GM20000 (cell line): ENCODE measurements around the gene COX6B2.

Source experiments
- DNase-seq: peaks from one replicate; pipeline ENCODE4 v3.0.0; 2012; ENCODE audit warnings: low spot score
- CTCF ChIP-seq: IDR thresholded peaks from 2 replicates; pipeline ENCODE4 v1.5.1; 2012; ENCODE audit warnings: mild to moderate bottlenecking, control low read depth; ENCODE audit errors: extremely low read depth, missing control alignments

The COX6B2 gene

GRCh38 chr19:55362990-55363716 is 8.6 kb upstream of the COX6B2 start, which contains the start of gene GARIN5B:
Gene GARIN5B (minus strand): TSS chr19:55363260. CDS start chr19:55363066, 194 bp downstream.
- no peak for TF ChIP-seq CTCF
- DNase-seq = no peak

- TF ChIP-seq CTCF = no peak
- no peak for DNase-seq
Observed at GRCh38 chr19:55362174-55362989, 7.9 kb upstream of the COX6B2 start.

GRCh38 chr19:55360902-55361301 is 6.4 kb upstream of the COX6B2 start:
- DNase-seq = no peak
- TF ChIP-seq CTCF = no peak

- DNase-seq = no peak
- no peak for TF ChIP-seq CTCF
Observed at GRCh38 chr19:55358943-55359908, 4.7 kb upstream of the COX6B2 start.

- no peak for TF ChIP-seq CTCF
Observed at GRCh38 chr19:55358493-55358892, 4.0 kb upstream of the COX6B2 start.

GRCh38 chr19:55355213-55355821 is 798 bp upstream of the COX6B2 start:
- TF ChIP-seq CTCF = no peak
- no peak for DNase-seq

More at GRCh38 chr19:55358493-55358892, 4.0 kb upstream of the COX6B2 start:
- no peak for DNase-seq
